Hepatocyte (in vitro differentiated cells): ENCODE data around the gene RTTN. TPM values are rescaled to one million over a fixed set of nuclear protein-coding genes. Genes with fewer than 3 reads are reported as not detected.

Experiments used
- DNase-seq: peaks from one replicate; pipeline ENCODE4 v3.0.0-alpha.2; 2016; ENCODE audit warnings: low spot score
- H2AFZ ChIP-seq: fragments of 200-600 bp; sonication (generic); 2 replicates; pipeline ENCODE4 v1.6.0; 2016; ENCODE audit warnings: antibody characterized with exemption, mild to moderate bottlenecking
- H3K27ac ChIP-seq: fragments of 200-600 bp; sonication (generic); 2 replicates; pipeline ENCODE4 v1.5.1; 2016; ENCODE audit warnings: mild to moderate bottlenecking
- H3K27me3 ChIP-seq: fragments of 200-600 bp; sonication (generic); 2 replicates; pipeline ENCODE4 v1.6.1; 2016
- H3K36me3 ChIP-seq: fragments of 200-600 bp; sonication (generic); replicated peaks from 2 replicates; pipeline ENCODE4 v1.5.1; 2016; ENCODE audit warnings: low read depth; ENCODE audit not compliant: insufficient read depth
- H3K4me1 ChIP-seq: fragments of 200-600 bp; sonication (generic); 2 replicates; pipeline ENCODE4 v1.5.1; 2016; ENCODE audit warnings: mild to moderate bottlenecking, moderate library complexity; ENCODE audit not compliant: insufficient read depth
- H3K4me2 ChIP-seq: fragments of 200-600 bp; sonication (generic); 2 replicates; pipeline ENCODE4 v1.6.0; 2016
- H3K4me3 ChIP-seq: fragments of 200-600 bp; sonication (generic); 2 replicates; pipeline ENCODE4 v1.5.1; 2016; ENCODE audit warnings: mild to moderate bottlenecking
- H3K79me2 ChIP-seq: fragments of 200-600 bp; sonication (generic); 2 replicates; pipeline ENCODE4 v1.6.0; 2017; ENCODE audit warnings: mild to moderate bottlenecking
- H3K9me2 ChIP-seq: fragments of 200-600 bp; sonication (generic); replicated peaks from 2 replicates; pipeline ENCODE4 v1.6.0; 2017; ENCODE audit warnings: mild to moderate bottlenecking; ENCODE audit not compliant: insufficient read depth
- H3K9me3 ChIP-seq: fragments of 200-600 bp; sonication (generic); 2 replicates; pipeline ENCODE4 v1.5.1; 2016; ENCODE audit warnings: low read depth, mild to moderate bottlenecking
- H4K20me1 ChIP-seq: fragments of 200-600 bp; sonication (generic); 2 replicates; pipeline ENCODE4 v1.6.0; 2016; ENCODE audit warnings: mild to moderate bottlenecking; ENCODE audit not compliant: insufficient read depth, poor library complexity, severe bottlenecking
- CTCF ChIP-seq: fragments of 200-600 bp; sonication (generic); IDR thresholded peaks from 2 replicates; pipeline ENCODE4 v1.5.1; 2016; ENCODE audit warnings: antibody characterized with exemption, mild to moderate bottlenecking; ENCODE audit not compliant: poor library complexity
- EZH2 ChIP-seq: fragments of 200-600 bp; sonication (generic); IDR thresholded peaks from 2 replicates; pipeline ENCODE4 v1.6.1; 2016; ENCODE audit warnings: antibody characterized with exemption, mild to moderate bottlenecking, borderline replicate concordance
- EZH2phosphoT487 ChIP-seq: fragments of 200-600 bp; sonication (generic); IDR thresholded peaks from one replicate; pipeline ENCODE4 v1.6.1; 2018; ENCODE audit warnings: antibody characterized with exemption, mild to moderate bottlenecking, low read depth, moderate library complexity; ENCODE audit not compliant: unreplicated experiment, severe bottlenecking
- WGBS: methylation state at CpG from one replicate; pipeline ENCODE4 v1.1.6; 2016; ENCODE audit warnings: low lambda C conversion rate; ENCODE audit errors: missing lambda C conversion rate; 5-methylcytosine and 5-hydroxymethylcytosine counted together
- polyA plus RNA-seq: library from polyadenylated mRNA; unstranded; fragments of >200 nt; fragmentation: Nextera tagmentation; extraction: Ambion mirVana; gene quantifications from 2 replicates; pipeline ENCODE4 v1.2.1, GENCODE V29; 2016
- total RNA-seq: library from RNA; depleted of rRNA; stranded (reverse); fragments of >200 nt; gene quantifications from 2 replicates; pipeline ENCODE4 v1.2.3, GENCODE V29; 2014

The RTTN gene
- total and polyA plus RNA-seq, 2 experiments from 2014 or later, result 2.5 to 14.0 TPM

GRCh38 chr18:70146174-70146573, 59.3 kb downstream of the RTTN start:
- no peaks in the 10 kb centered on the region for H4K20me1 ChIP-seq
- H3K4me1 ChIP-seq, result no peaks in the 10 kb centered on the region
- H3K9me2 ChIP-seq, result no peaks in the 10 kb centered on the region
- no peak overlapping the region for H2AFZ ChIP-seq
- H3K27ac ChIP-seq, result no peak overlapping the region
- DNase-seq, result no peak
- no peaks in the 10 kb centered on the region for H3K79me2 ChIP-seq
- H3K9me3 ChIP-seq, result no peaks in the 10 kb centered on the region
- H3K4me3 ChIP-seq, result no peak overlapping the region
- no peaks in the 10 kb centered on the region for H3K36me3 ChIP-seq
- no peaks in the 10 kb centered on the region for H3K27me3 ChIP-seq
- TF ChIP-seq CTCF (no peak), EZH2 (no peak), EZH2phosphoT487 (no peak)
- 78% methylated on average over 2 of the region's 2 CpGs for WGBS
- H3K4me2 ChIP-seq, result no peak overlapping the region

DNA sequence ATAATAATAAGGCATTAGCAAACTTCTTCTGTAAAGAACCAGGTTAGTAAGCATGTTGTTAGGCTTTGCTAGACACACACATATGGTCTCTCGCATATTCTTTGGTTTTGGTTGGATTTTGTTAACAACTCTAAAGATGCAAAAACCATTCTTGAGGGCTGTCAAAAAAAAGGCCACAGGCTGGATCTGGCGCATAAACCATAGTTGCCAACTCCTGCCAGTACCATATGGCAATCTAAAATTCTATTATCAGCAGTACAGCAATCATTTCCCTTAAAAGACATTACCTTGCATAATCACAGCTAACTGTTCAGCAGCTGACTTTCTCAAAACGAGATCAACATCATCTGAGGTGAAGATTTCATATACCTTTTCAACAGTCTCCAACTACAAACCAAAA, 63.5 kb downstream of the RTTN start:
- WGBS, result 94% methylated on average over 3 of the region's 3 CpGs
- DNase-seq, result no peak
- Histone ChIP-seq H2AFZ (no peak overlapping the region), H3K9me3 (no peaks in the 10 kb centered on the region), H3K4me1 (no peaks in the 10 kb centered on the region), H3K27me3 (no peaks in the 10 kb centered on the region), H3K4me3 (no peak overlapping the region), H3K4me2 (no peak overlapping the region), H3K27ac (no peak overlapping the region), H3K79me2 (no peaks in the 10 kb centered on the region), H3K9me2 (no peaks in the 10 kb centered on the region), H4K20me1 (no peaks in the 10 kb centered on the region), H3K36me3 (no peaks in the 10 kb centered on the region)
- TF ChIP-seq EZH2phosphoT487 (no peak), EZH2 (no peak), CTCF (no peak)

GRCh38 chr18:70139138-70139537, 66.3 kb downstream of the RTTN start:
- WGBS, result 87% methylated on average over 1 of the region's 1 CpG
- Histone ChIP-seq H3K36me3 (no peaks in the 10 kb centered on the region), H3K9me2 (no peaks in the 10 kb centered on the region), H3K27ac (no peak overlapping the region), H3K4me2 (no peak overlapping the region), H3K79me2 (no peaks in the 10 kb centered on the region), H3K9me3 (no peaks in the 10 kb centered on the region), H3K27me3 (no peaks in the 10 kb centered on the region), H4K20me1 (no peaks in the 10 kb centered on the region), H3K4me1 (no peaks in the 10 kb centered on the region), H3K4me3 (no peak overlapping the region), H2AFZ (no peak overlapping the region)
- TF ChIP-seq EZH2phosphoT487, result no peak
- TF ChIP-seq EZH2, result no peak
- TF ChIP-seq CTCF, result no peak
- no peak for DNase-seq

GRCh38 chr18:70135604-70136003, 69.9 kb downstream of the RTTN start:
- TF ChIP-seq EZH2 (no peak), EZH2phosphoT487 (no peak), CTCF (no peak)
- H3K9me3 ChIP-seq, result no peaks in the 10 kb centered on the region
- no peak overlapping the region for H2AFZ ChIP-seq
- H3K9me2 ChIP-seq, result no peaks in the 10 kb centered on the region
- H3K36me3 ChIP-seq, result no peaks in the 10 kb centered on the region
- no peaks in the 10 kb centered on the region for H3K79me2 ChIP-seq
- no peak for DNase-seq
- no peak overlapping the region for H3K4me3 ChIP-seq
- no peaks in the 10 kb centered on the region for H3K4me1 ChIP-seq
- 83% methylated on average over 2 of the region's 2 CpGs for WGBS
- no peak overlapping the region for H3K27ac ChIP-seq
- no peaks in the 10 kb centered on the region for H4K20me1 ChIP-seq
- H3K4me2 ChIP-seq, result no peak overlapping the region
- H3K27me3 ChIP-seq, result no peaks in the 10 kb centered on the region
